HG03064 (cell line): ENCODE data around the gene CGRRF1.

Source experiments
- ATAC-seq: cut with Tn5 transposase; IDR thresholded peaks from one replicate; pipeline ENCODE4 v1.9.1; 2021; ENCODE audit warnings: low read depth; ENCODE audit not compliant: unreplicated experiment

The CGRRF1 gene

GRCh38 chr14:54570631-54571415 is 61.1 kb downstream of the CGRRF1 start:
- ATAC-seq: no peak

DNA sequence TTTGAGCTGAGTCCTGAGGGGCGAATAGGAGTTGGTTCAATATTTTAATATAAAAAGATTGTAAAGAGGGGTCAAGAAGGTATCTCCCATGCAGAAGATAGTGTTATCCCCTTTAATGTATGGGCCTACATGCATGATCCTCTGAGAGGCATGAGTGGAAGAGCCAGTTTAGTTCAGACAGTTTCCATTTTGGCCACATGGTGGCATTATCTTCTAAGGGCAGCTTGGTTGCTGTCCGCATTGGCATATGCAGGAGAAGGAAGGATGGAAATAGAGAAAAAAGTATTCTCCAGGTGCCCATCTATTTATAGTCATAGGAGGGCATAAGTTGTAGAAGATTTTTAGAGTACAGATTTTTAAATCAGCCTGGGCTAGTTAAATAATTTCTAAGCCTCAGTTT is 62.6 kb downstream of the CGRRF1 start:
- no peak for ATAC-seq

GRCh38 chr14:54574528-54574927 is 64.8 kb downstream of the CGRRF1 start:
- ATAC-seq: no peak

- ATAC-seq: no peak
Measured at GRCh38 chr14:54577494-54577893, 67.8 kb downstream of the CGRRF1 start.

DNA sequence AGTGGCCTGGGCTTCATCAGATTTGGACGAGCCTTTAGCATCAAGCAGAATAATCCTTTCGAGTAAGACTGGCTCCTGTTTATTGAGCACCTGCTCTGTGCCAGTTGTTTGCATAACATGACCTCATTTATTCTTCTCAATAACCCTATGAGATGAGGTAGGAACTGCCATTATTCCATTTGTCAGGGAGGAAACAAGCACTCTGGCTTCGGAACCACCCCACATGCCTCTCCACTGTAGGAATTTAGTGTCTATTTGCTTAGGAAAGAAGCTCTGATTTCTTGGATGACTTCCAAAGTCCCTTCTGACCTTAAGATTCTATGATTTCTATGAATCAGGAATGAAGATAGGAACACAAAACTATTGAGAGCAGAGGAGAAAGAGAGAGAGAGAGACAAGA is 68.3 kb downstream of the CGRRF1 start:
- no peak for ATAC-seq

DNA sequence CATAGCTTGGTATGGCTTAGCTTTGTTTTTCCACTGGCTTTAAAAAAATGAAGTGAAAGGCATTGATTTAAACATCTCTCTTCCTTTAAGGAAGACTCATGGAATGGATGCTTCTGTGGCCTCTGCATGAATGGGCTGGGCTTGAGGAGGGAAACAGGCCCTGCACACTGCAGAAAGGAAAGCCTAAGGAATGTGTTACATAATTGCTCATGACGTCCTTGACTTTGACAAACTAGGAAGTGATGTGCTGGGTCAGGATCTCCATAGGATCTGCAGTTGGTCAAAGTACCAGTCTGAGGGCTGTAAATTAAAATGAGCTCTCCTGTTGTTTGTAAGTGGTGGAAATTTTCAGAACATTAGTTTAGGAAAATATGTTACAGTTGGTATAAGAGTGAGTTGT is 69.9 kb downstream of the CGRRF1 start:
- ATAC-seq: no peak

- ATAC-seq: no peak
Measured at GRCh38 chr14:54580933-54581332, 71.2 kb downstream of the CGRRF1 start.

DNA sequence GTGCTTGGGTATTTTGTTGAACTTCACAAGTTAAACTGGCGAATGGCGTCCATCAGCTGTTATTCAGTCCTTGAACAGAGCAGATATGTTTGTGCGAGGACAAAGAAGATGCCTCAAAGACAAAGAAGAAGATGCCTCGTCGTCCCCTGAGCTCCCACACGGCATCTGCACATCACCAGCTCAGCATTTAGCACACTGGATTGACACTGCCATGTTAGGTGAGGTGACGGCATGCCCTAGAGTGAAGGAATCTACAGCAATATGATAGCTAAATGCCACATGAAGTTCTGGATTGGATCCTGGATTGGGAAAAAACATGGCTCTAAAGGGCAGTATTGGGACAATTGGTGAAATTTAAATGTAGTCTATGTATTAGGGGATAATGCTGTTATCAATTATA is 72.6 kb downstream of the CGRRF1 start:
- no peak for ATAC-seq

DNA sequence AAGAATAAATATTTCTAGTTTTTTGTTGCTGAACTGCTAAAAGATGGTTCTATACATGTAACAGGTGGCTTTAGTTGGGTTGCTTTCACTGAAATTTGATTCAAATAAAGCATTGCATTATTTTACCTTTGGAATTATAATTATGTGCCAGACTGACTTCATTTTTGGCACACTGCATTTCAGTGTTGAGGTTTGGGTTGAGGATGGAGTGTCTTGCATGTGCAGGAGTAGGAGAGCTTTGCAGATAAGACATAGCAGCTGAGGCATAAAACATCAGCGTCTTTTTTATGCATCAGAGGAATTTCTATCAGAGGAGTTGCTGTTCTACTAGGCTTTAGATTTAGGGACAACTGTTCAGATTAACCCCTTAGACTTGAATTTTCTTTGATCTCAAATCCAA is 74.4 kb downstream of the CGRRF1 start:
- ATAC-seq: no peak

DNA sequence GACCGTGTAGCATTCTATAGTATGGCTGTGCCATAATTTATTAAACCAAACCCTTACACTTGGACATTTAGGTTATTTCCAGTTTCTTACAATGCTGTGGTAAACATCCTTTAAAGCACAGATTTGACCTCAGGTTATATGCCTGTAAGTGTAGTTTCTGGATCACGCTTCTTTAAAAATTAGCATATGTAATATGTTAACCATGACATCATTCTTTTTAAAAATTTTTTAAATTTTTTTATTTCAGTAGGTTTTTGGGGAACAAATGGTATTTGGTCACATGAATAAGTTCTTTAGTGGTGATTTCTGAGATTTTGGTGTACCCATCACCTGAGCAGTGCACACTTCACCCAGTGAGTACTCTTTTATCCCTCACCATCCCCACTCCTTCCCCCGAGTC is 75.5 kb downstream of the CGRRF1 start:
- ATAC-seq: no peak
